Inflammatory macrophage treated with lipopolysaccharide for 4 hours (primary cell): Measurements from ENCODE around the gene PHYHIPL.

Source experiments
- DNase-seq: peaks from one replicate; pipeline ENCODE4 v3.0.0-alpha.2; 2020

PHYHIPL gene

GRCh38 chr10:59176241-59177030 lies at the start of gene PHYHIPL:
TSS of gene PHYHIPL (plus strand) at chr10:59176643. CDS start at chr10:59176854, 211 bp downstream.
- no peak for DNase-seq

DNA sequence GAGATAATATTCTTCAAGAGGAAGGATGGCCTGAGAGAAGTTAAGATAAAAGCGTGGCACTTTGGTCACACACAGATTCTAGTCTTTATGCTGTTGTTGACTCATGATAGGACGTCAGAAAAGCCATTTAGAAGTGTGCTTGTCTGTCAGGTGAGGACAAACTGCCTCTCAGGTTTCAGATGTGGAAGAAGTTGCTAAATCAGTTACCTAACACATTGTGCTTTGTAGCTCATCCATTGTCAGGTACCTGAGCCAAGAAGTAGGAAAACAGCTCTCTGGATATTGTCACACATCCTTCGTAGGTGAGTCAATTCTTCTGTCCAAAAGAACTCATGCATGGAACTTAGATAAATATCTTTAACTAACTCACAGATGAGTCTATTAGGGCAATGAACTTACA lies 49.5 kb upstream of the PHYHIPL start:
- DNase-seq: no peak

GRCh38 chr10:59127991-59128390 lies 48.5 kb upstream of the PHYHIPL start:
- no peak for DNase-seq

DNA sequence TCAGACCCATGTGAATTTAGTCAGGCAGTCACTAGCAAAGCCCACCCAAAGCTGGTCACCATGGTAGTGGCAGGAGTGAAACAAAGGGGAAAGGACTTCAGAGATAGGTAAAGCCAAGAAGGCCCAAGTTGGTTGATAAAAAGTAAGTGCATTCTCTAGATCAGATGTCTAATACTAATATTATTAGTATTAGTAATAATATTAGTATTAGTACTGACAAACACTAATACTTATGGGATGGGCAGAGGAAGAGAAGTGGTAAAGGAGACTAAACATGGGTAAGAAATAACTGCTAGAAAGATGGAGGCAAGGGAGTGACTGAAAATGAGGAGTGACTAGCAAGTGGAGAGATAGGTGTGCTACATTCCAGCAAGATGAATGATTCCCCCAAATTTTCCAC lies 46.6 kb upstream of the PHYHIPL start:
- no peak for DNase-seq

DNA sequence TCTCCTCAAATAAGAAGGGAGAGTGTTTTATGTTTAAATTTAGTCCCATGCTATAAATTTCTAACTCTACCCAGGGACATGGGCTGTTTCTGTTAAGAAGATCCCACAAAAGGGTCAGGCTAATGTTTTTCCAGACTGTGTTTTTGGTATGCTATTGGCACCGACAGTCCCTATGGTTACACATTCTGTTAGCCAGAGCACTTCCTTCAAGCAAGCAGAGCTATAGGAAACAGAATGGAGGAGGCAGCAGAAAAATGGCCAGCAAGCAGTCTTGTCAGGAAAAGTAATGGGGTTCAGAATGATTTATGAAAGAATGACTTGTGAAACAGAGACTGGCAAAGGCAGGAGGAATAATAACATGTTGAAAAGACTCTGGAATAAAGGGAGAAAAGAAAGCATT lies 44.8 kb upstream of the PHYHIPL start:
- DNase-seq: no peak

- DNase-seq: no peak
Measured at GRCh38 chr10:59133841-59134593, 42.4 kb upstream of the PHYHIPL start.

GRCh38 chr10:59134785-59135184 lies 41.7 kb upstream of the PHYHIPL start:
- no peak for DNase-seq

DNA sequence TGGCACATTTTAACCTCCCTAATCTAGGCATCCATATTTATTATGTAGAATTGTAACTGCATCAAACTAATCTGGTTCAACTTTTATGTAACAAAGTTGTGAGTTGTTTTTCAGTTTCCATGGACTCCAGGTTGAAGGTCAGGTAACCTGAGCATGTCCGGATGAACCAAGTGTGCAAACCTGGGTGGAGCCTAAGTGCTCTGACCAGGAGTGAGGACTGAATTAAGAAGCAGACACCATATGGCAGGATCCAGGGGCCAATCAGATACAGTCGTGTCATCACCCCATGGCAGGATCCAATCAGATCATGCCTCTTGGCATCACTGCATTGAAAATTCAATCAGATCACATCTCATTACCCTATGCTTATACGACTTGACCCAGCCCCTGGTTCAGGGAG lies 41.2 kb upstream of the PHYHIPL start:
- DNase-seq: no peak

DNA sequence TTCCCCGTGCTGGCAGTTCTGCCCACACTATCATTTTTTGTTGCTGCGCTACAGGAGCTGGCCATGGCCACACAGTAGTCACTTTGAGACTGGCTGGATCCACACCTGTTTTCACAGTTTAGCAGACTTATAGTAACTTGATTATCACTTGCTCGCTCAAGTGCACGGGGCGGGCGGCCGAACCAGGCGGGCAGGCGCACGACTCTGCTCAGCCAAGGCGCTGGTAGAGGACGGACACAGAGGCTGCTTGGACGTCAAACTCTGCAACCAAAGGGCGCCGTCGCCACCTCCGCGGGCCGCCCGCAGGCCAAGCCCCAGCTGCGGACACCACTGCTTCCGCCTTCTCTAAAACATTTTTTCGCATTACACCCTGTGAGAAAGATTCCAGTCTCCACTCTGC lies 38.4 kb upstream of the PHYHIPL start:
- DNase-seq: no peak

GRCh38 chr10:59143544-59143943 lies 32.9 kb upstream of the PHYHIPL start:
- no peak for DNase-seq

- no peak for DNase-seq
Measured at GRCh38 chr10:59148701-59149100, 27.7 kb upstream of the PHYHIPL start.

GRCh38 chr10:59155556-59155955 lies 20.9 kb upstream of the PHYHIPL start:
- no peak for DNase-seq

GRCh38 chr10:59167512-59167911 lies 8.9 kb upstream of the PHYHIPL start:
- no peak for DNase-seq

- DNase-seq: no peak
Measured at GRCh38 chr10:59172567-59172966, 3.9 kb upstream of the PHYHIPL start.

DNA sequence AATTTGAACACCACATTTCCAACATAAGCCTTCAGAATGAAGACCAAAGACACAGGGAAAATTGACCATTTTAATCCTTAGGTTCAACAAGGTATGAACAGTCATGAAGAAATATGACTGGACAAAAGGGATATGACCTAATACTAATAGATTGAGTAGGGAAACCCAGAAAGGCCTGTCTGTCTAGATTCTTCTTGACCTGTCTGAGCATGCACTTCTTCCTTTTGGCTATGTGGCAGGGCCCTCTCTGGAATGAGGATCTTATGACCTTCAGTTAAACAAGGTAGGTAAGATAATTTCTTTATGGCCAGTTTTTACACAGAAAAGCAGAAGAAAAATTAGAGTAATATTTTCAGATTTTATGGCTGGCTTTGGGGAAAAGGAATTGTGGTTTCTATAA lies 3.0 kb upstream of the PHYHIPL start:
- DNase-seq: no peak

DNA sequence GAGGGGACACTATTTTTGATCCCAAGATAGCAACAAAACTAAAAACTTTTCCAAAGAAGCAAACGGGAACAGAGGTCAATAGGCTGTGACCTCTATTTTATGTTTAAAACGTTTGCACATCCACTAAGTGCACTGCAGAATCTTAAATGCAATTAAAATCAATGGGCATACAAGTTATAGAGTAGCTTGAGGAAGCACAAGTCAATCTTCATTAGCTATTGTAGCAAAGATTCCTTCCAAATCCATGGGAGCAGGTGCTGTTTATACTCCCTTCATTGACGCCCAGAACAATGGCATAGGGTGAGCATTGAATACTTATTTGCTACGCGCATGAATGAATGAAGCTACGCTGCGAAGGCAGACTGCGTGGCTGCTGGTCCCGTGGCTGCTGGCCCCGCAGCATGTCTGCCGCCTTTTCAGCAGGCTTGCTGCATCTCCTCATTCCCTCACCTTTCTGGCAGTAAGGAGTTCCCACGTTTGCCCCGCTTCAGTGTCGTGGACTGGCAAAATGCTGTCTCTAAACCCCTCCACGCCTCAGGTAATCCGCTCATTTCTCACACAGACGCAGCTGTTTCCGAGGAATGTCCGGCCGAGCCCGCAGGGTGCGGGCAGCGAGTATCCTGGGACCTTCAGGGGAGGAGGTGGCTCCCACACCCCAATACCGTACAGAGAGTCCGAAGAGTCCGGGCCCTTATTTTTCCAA lies 754 bp upstream of the PHYHIPL start:
- DNase-seq: no peak

- no peak for DNase-seq
Measured at GRCh38 chr10:59177031-59177797, 771 bp downstream of the PHYHIPL start.

GRCh38 chr10:59177836-59178235 lies 1.4 kb downstream of the PHYHIPL start:
- DNase-seq: no peak

- no peak for DNase-seq
Measured at GRCh38 chr10:59179068-59179467, 2.6 kb downstream of the PHYHIPL start.

DNA sequence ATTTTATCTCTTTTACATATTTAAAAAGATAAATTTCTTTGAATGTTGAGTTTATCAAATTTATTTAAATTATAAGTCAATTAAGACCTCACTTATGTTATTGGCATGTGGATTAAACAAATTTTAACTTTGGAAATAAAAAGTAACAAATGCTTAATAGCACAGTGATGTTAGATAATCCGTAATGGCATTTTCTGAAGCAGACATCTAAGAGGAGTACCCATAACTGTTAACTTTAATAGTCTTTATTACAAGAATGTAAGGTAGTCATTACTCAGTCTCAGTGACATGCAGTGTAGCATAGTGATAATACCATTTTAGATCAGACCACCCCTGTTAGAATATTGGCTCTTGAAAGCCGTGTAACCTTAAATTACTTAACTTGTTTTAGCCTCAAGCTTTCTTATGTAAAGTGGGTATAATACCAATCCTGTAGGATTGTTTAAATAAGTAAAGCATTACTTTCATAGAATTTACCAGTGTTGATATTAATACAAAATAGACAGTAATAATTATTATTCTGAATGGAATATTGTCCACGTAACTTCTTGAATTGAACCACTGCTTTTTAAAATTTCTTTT lies 4.3 kb downstream of the PHYHIPL start:
- no peak for DNase-seq

DNA sequence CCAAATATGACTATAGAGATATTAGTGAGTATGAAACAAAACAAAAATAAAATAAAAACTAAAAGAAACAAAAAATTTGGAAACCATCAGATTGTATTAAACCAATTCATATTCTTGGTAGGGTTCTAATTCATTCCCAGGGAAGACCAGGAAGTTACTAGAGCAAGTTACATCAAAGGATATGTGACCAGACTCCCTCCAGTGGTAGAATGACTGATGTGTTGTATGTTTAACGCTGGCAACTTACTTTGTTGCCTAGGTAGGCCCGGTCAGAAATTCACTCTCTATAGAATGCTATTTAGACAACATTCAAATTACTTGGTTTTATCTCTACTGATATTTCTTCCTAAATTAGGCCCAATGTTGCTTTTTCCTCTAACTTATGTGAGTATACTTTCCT lies 5.2 kb downstream of the PHYHIPL start:
- no peak for DNase-seq

DNA sequence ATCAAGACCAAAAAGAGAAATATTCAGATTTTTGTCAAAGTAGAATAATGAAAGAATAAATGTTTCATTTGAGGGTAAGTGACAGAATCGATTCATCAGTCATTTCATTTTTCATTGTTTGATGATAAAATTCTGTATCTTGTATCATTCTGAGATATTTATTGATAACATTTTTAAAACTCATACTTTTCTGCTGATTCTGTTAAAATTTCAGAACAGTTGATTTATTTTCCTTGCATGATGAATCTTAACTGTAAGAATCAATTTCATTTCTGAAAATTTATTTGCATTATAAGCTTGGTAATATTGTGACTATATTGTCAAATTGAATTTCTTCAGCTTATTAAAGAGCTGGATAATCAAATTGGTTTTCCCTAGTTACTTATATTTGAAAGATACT lies 13.9 kb downstream of the PHYHIPL start:
- no peak for DNase-seq
